ENCODE results near the gene PLCB1. TPM values are rescaled to one million over a fixed set of nuclear protein-coding genes. Genes with fewer than 3 reads are reported as not detected.

The PLCB1 gene
- total and polyA plus RNA-seq, 7 donors, result 1.5 to 10.7 (median 4.2) TPM

DNA sequence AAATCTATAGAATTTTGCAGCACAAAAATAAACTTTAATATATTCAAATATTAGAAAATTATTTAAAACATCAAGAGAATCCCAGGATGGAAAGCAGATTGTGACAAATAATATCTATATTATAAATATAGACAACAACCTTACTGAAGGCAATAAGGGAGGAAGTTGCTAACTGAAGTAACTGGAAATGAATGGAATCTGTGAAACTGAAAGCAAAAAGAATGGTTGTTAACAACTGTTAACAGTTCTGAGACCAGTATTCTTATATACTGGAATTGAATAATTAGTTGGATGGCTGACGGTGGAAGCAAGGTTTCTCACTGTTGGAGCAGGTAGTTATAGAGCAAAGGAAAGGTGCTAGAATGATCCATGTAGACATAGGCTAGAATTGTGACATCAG, 220.4 kb downstream of the PLCB1 start:
- 90 to 97% (median 91%) methylated on average over 1 of the region's 1 CpG for WGBS, 3 donors
- intact Hi-C loops (cut with DNase I), result no loop called here

DNA sequence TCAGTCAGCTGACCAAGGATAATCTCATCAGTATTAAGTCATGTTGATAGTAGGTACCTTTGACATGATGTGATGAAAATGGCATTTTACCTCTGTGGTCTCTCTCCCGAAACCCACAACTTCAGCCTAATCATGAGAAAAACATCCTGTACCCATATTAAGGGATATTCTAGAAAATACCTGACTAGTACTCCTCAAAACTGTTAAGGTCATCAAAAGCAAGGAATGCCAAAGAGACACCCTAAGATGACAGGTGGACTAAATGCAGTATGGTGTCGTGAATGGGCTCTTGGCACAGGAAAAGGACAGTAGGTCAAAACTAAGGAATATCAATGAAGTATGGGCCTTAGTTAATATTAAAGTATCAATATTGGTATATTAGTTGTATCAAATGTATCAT, 221.4 kb downstream of the PLCB1 start:
- DNase-seq (no peak), ATAC-seq (no peak)
- H3K27ac ChIP-seq, result no peak overlapping the region
- H3K36me3 ChIP-seq (ENCODE audit: insufficient read depth in 1 of 2, low read depth in 1 of 2), result no peaks in the 10 kb centered on the region
- TF ChIP-seq, protein P1, sequence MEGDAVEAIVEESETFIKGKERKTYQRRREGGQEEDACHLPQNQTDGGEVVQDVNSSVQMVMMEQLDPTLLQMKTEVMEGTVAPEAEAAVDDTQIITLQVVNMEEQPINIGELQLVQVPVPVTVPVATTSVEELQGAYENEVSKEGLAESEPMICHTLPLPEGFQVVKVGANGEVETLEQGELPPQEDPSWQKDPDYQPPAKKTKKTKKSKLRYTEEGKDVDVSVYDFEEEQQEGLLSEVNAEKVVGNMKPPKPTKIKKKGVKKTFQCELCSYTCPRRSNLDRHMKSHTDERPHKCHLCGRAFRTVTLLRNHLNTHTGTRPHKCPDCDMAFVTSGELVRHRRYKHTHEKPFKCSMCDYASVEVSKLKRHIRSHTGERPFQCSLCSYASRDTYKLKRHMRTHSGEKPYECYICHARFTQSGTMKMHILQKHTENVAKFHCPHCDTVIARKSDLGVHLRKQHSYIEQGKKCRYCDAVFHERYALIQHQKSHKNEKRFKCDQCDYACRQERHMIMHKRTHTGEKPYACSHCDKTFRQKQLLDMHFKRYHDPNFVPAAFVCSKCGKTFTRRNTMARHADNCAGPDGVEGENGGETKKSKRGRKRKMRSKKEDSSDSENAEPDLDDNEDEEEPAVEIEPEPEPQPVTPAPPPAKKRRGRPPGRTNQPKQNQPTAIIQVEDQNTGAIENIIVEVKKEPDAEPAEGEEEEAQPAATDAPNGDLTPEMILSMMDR (IDR thresholded peaks at IDR 0.05), result no peak
- intact Hi-C loops (cut with DNase I), result no loop called here
- no peak overlapping the region for H3K4me3 ChIP-seq
- WGBS, 3 donors, result 84 to 86% (median 86%) methylated on average over 2 of the region's 2 CpGs
- no peaks in the 10 kb centered on the region for H3K4me1 ChIP-seq
- H3K9me3 ChIP-seq, result no peaks in the 10 kb centered on the region
- no peaks in the 10 kb centered on the region for H3K27me3 ChIP-seq (ENCODE audit: insufficient read depth in 3 of 3, low read length in 2 of 3)

More for the DNA sequence above, 220.4 kb downstream of the PLCB1 start:
- Histone ChIP-seq H3K9me3 (no peaks in the 10 kb centered on the region), H3K27ac (no peak overlapping the region), H3K36me3 (ENCODE audit: insufficient read depth in 1 of 2, low read depth in 1 of 2) (no peaks in the 10 kb centered on the region), H3K4me3 (no peak overlapping the region), H3K4me1 (peaks cover 5% of the 10 kb centered on the region), H3K27me3 (ENCODE audit: insufficient read depth in 3 of 3, low read length in 2 of 3) (no peaks in the 10 kb centered on the region)
- DNase-seq (no peak), ATAC-seq (no peak)
- TF ChIP-seq, protein P1 (IDR thresholded peaks at IDR 0.05), result no peak

DNA sequence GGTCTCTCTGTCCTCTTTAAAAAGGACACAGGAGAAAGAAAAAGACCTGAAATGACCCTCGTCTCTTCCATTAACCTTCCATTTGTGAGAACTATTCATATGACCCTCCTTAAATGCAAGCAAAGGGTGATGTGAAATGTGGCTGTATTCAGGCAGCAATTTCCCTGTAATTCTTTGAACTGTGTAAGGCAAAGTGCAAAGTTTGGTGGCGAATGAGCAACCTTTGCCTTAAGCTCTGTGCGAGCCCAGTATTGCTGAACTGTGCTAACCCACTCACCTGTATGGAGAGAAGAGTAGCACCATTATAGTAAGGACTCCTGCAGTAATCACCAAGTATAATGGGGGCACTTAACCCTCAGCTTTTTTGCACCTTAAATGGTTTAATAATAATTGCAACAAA, 223.4 kb downstream of the PLCB1 start:
- Histone ChIP-seq H3K27me3 (ENCODE audit: insufficient read depth in 3 of 3, low read length in 2 of 3) (no peaks in the 10 kb centered on the region), H3K27ac (no peak overlapping the region), H3K4me1 (peaks cover under 1% of the 10 kb centered on the region), H3K36me3 (ENCODE audit: insufficient read depth in 1 of 2, low read depth in 1 of 2) (no peaks in the 10 kb centered on the region), H3K9me3 (no peaks in the 10 kb centered on the region), H3K4me3 (no peak overlapping the region)
- DNase-seq, result no peak
- ATAC-seq, result no peak
- intact Hi-C loops (cut with DNase I), result no loop called here
- TF ChIP-seq, protein P1 (IDR thresholded peaks at IDR 0.05), result no peak
- 90 to 97% (median 94%) methylated on average over 3 of the region's 3 CpGs for WGBS, 3 donors

DNA sequence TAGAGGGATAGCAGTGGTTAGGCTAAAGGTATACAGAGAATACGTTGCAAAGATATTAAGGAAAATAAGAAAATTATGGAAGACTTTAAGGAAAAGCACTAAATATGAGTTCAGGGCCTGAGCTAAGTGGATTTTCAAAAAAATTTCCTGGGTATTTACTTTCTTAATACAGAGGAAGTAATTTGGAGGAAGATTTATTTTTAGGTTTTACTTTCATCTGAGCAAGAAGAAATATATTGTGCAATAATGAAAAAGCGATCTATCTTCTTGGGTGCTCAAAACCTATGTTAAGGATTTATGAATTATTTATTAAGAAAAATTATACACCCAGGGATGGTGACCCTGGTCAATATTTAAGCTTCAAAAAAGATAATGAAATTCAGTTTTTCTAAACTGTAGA, 224.7 kb downstream of the PLCB1 start:
- ATAC-seq (no peak), DNase-seq (no peak)
- Histone ChIP-seq H3K9me3 (no peaks in the 10 kb centered on the region), H3K4me1 (peaks cover 5% of the 10 kb centered on the region), H3K27me3 (ENCODE audit: insufficient read depth in 3 of 3, low read length in 2 of 3) (no peaks in the 10 kb centered on the region), H3K36me3 (ENCODE audit: insufficient read depth in 1 of 2, low read depth in 1 of 2) (no peaks in the 10 kb centered on the region), H3K27ac (no peak overlapping the region), H3K4me3 (no peak overlapping the region)
- WGBS, 3 donors, result 82 to 84% (median 83%) methylated on average over 2 of the region's 2 CpGs
- TF ChIP-seq, protein P1 (IDR thresholded peaks at IDR 0.05), result no peak
- intact Hi-C loops (cut with DNase I), result no loop called here

DNA sequence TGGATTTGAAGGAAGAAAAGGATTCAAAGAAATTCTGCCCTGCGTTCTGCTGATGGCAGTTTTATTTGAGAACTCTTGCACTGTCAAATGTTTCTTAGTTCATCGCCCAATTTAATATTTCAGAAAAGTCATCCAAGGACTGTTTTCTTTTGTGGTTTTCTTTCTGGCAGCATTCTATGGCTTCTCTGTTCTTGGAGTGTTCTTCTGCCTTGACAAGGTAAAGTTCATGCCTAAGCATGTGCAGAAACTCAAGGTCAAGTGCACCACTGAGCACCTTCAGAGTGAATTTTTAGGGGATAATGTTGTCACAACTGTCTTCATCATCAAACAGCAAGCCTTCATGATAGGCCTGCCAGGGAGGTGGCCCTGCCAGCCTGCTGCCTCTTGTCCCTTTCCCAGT, 225.6 kb downstream of the PLCB1 start:
- ATAC-seq, result no peak
- intact Hi-C loops (cut with DNase I), result no loop called here
- Histone ChIP-seq H3K9me3 (no peaks in the 10 kb centered on the region), H3K4me1 (peaks cover 5% of the 10 kb centered on the region), H3K36me3 (ENCODE audit: insufficient read depth in 1 of 2, low read depth in 1 of 2) (no peaks in the 10 kb centered on the region), H3K27me3 (ENCODE audit: insufficient read depth in 3 of 3, low read length in 2 of 3) (no peaks in the 10 kb centered on the region), H3K4me3 (no peak overlapping the region), H3K27ac (no peak overlapping the region)
- WGBS, 3 donors, result 85 to 96% (median 88%) methylated on average over 2 of the region's 2 CpGs
- TF ChIP-seq, protein P1 (IDR thresholded peaks at IDR 0.05), result no peak
- DNase-seq, result no peak
